ENCODE results near the gene KHK. TPM values are rescaled to one million over a fixed set of nuclear protein-coding genes. Genes with fewer than 3 reads are reported as not detected.
A peak's percentile ranks its signal among the peaks of the same experiment; 100 is the strongest.

KHK gene
- polyA plus RNA-seq, 3 donors: 42.9 to 58.5 (median 55.3) TPM

- no peak for DNase-seq (ENCODE audit: extremely low read depth in 1 of 11, low read depth in 9 of 11, low spot score in 4 of 11)
Observed at GRCh38 chr2:27051902-27052645, 34.5 kb upstream of the KHK start.

- no peak for DNase-seq (ENCODE audit: extremely low read depth in 1 of 11, low read depth in 9 of 11, low spot score in 4 of 11)
Observed at GRCh38 chr2:27053321-27053720, 33.3 kb upstream of the KHK start.

- no peak for DNase-seq (ENCODE audit: extremely low read depth in 1 of 11, low read depth in 9 of 11, low spot score in 4 of 11)
Observed at GRCh38 chr2:27053776-27054175, 32.8 kb upstream of the KHK start.

GRCh38 chr2:27054721-27055120 lies 31.9 kb upstream of the KHK start:
- DNase-seq (ENCODE audit: extremely low read depth in 1 of 11, low read depth in 9 of 11, low spot score in 4 of 11): no peak

- no peak for DNase-seq (ENCODE audit: extremely low read depth in 1 of 11, low read depth in 9 of 11, low spot score in 4 of 11)
Observed at GRCh38 chr2:27057184-27057583, 29.4 kb upstream of the KHK start.

- DNase-seq (ENCODE audit: extremely low read depth in 1 of 11, low read depth in 9 of 11, low spot score in 4 of 11): no peak
Observed at GRCh38 chr2:27058210-27058609, 28.4 kb upstream of the KHK start.

- DNase-seq (ENCODE audit: extremely low read depth in 1 of 11, low read depth in 9 of 11, low spot score in 4 of 11): no peak
Observed at GRCh38 chr2:27059141-27059820, 27.3 kb upstream of the KHK start.

- DNase-seq (ENCODE audit: extremely low read depth in 1 of 11, low read depth in 9 of 11, low spot score in 4 of 11): no peak
Observed at GRCh38 chr2:27060323-27060722, 26.2 kb upstream of the KHK start.

GRCh38 chr2:27065128-27065527 lies 21.4 kb upstream of the KHK start:
- DNase-seq (ENCODE audit: extremely low read depth in 1 of 11, low read depth in 9 of 11, low spot score in 4 of 11): no peak

- DNase-seq (ENCODE audit: extremely low read depth in 1 of 11, low read depth in 9 of 11, low spot score in 4 of 11): no peak
Observed at GRCh38 chr2:27067385-27067784, 19.2 kb upstream of the KHK start.

GRCh38 chr2:27069436-27069835 lies 17.1 kb upstream of the KHK start:
- DNase-seq (ENCODE audit: extremely low read depth in 1 of 11, low read depth in 9 of 11, low spot score in 4 of 11): no peak

- no peak for DNase-seq (ENCODE audit: extremely low read depth in 1 of 11, low read depth in 9 of 11, low spot score in 4 of 11)
Observed at GRCh38 chr2:27069961-27070618, 16.5 kb upstream of the KHK start.

GRCh38 chr2:27070653-27071276 lies 15.8 kb upstream of the KHK start:
- DNase-seq (ENCODE audit: extremely low read depth in 1 of 11, low read depth in 9 of 11, low spot score in 4 of 11): no peak

GRCh38 chr2:27071277-27071989 lies 15.1 kb upstream of the KHK start, which contains the start of gene OST4:
TSS of gene OST4 (minus strand) at chr2:27071654.
- peak in 10 of 11 donors; percentile 81 to 95 (median 91) for DNase-seq (ENCODE audit: extremely low read depth in 1 of 11, low read depth in 9 of 11, low spot score in 4 of 11)

GRCh38 chr2:27071990-27072830 lies 14.4 kb upstream of the KHK start:
- peak in 9 of 11 donors; percentile 76 to 89 (median 82) for DNase-seq (ENCODE audit: extremely low read depth in 1 of 11, low read depth in 9 of 11, low spot score in 4 of 11)

- DNase-seq (ENCODE audit: extremely low read depth in 1 of 11, low read depth in 9 of 11, low spot score in 4 of 11): no peak
Observed at GRCh38 chr2:27072920-27073319, 13.7 kb upstream of the KHK start.

- DNase-seq (ENCODE audit: extremely low read depth in 1 of 11, low read depth in 9 of 11, low spot score in 4 of 11): no peak
Observed at GRCh38 chr2:27073782-27074181, 12.8 kb upstream of the KHK start.

Data from renal cortex interstitium (tissue), 11 donors.